ENCODE data around the gene FCGR3A. TPM values are rescaled to one million over a fixed set of nuclear protein-coding genes. Genes with fewer than 3 reads are reported as not detected.
"Not testable (repeated sequence)": the region's sequence is repeated elsewhere in the genome, so short reads cannot be mapped to it uniquely, and the experiment has no call there.

Gene FCGR3A
- total RNA-seq, 2 experiments from 2014 or later, result not detected

DNA sequence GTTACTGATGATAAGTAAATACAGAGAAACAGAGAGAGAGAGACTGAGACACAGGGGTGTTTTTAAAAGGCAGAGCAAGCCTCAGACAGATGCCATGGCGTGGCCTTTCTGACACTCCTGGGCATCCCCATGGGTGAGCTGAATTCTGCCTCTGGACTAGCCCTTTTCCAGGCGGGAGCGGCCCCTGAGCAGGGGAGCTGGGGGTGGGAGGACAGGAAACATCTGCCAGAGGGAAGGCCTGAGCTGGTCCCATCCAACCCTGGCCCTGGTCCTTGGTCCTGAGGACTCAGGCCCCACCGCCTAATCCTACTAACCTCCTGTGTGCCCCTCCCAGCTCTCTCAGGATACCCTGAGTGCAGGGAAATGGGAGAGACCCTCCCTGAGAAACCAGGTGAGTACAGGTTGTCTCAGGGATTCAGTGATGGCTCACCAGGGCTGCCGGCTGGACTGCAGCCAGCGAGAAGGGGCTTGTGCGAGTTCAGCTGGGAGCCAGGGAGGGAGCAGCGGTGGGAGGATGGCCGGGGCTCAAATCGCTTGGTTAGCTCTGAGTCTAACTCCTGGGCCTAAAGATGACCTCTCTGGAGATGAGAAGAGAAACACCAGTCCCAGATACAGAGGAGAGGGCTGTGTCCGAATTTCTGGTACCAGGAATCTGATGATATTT lies 43.6 kb upstream of the FCGR3A start:
- not testable (repeated sequence) for H3K9me2 ChIP-seq (ENCODE audit: insufficient read depth, low read length); BruUV-seq (replicated peaks)

DNA sequence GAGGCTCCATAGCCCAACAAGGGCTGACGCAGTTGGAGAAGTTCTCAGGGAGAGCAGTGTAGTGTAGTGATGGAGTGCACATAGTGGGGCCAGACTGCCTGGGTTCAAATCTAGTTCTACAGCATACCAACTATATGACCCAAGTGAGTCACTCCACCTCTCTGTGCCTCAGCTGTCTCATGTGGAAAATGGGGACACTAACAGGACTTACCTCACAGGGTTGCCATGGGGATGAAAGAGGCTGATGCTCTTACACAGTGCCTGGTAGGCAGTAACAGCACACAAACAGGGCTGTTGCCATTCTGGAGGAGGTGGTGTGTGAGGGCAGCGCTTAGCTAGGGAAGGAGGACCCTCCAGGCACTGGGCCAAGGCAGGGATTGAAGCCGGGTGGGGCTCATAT lies 43.0 kb upstream of the FCGR3A start:
- H3K9me3 ChIP-seq (ENCODE audit: low read length); H3K4me2 ChIP-seq (ENCODE audit: low read length); H3K36me3 ChIP-seq (ENCODE audit: insufficient read depth, low read length); intact Hi-C loops (cut with micrococcal nuclease; ENCODE audit: unreplicated experiment); POLR2A ChIA-PET; H3K79me2 ChIP-seq (ENCODE audit: insufficient read depth, low read depth, low read length); H2AFZ ChIP-seq (ENCODE audit: low read length); H3K9me2 ChIP-seq (ENCODE audit: insufficient read depth, low read length); DNase-seq (ENCODE audit: low spot score); BruUV-seq (replicated peaks); CTCF ChIA-PET (ENCODE audit: unreplicated experiment); H3K4me3 ChIP-seq (ENCODE audit: low read depth, low read length, poor library complexity, severe bottlenecking); H3K27ac ChIP-seq (ENCODE audit: low read depth, low read length, poor library complexity, severe bottlenecking); H4K20me1 ChIP-seq (ENCODE audit: insufficient read depth, low read length); H3K4me1 ChIP-seq (ENCODE audit: insufficient read depth, low read length, poor library complexity, severe bottlenecking): not testable (repeated sequence)

More for the DNA sequence above, 43.6 kb upstream of the FCGR3A start:
- DNase-seq (ENCODE audit: low spot score); H4K20me1 ChIP-seq (ENCODE audit: insufficient read depth, low read length); H3K36me3 ChIP-seq (ENCODE audit: insufficient read depth, low read length); H3K9me3 ChIP-seq (ENCODE audit: low read length); H3K79me2 ChIP-seq (ENCODE audit: insufficient read depth, low read depth, low read length); CTCF ChIA-PET (ENCODE audit: unreplicated experiment); H3K4me1 ChIP-seq (ENCODE audit: insufficient read depth, low read length, poor library complexity, severe bottlenecking); intact Hi-C loops (cut with micrococcal nuclease; ENCODE audit: unreplicated experiment); H3K4me2 ChIP-seq (ENCODE audit: low read length); POLR2A ChIA-PET; H2AFZ ChIP-seq (ENCODE audit: low read length); H3K4me3 ChIP-seq (ENCODE audit: low read depth, low read length, poor library complexity, severe bottlenecking); H3K27ac ChIP-seq (ENCODE audit: low read depth, low read length, poor library complexity, severe bottlenecking): not testable (repeated sequence)

DNA sequence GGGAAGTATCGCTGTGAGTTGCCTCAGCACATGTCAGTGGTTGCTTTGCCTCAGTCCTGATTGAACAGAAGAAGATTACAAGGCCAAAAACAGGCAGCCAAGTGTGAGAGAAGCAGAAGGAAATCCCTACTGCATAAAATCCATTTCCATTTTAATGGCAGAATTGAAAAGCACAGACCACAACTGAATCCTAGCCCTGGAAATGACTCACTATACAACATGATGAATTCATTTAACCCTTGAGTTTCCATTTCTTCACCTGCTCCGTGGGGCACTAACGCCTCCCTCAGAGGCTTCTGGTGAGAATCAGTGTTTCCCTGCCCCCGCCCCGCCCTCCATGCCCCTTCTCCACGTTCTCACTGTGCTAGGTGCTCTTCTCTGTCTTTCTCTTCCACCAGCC lies 40.3 kb upstream of the FCGR3A start:
- DNase-seq (ENCODE audit: low spot score); H3K36me3 ChIP-seq (ENCODE audit: insufficient read depth, low read length); H3K9me2 ChIP-seq (ENCODE audit: insufficient read depth, low read length); CTCF ChIA-PET (ENCODE audit: unreplicated experiment); intact Hi-C loops (cut with micrococcal nuclease; ENCODE audit: unreplicated experiment); H4K20me1 ChIP-seq (ENCODE audit: insufficient read depth, low read length); H3K9me3 ChIP-seq (ENCODE audit: low read length); H3K4me1 ChIP-seq (ENCODE audit: insufficient read depth, low read length, poor library complexity, severe bottlenecking); H3K4me2 ChIP-seq (ENCODE audit: low read length); BruUV-seq (replicated peaks); H3K27ac ChIP-seq (ENCODE audit: low read depth, low read length, poor library complexity, severe bottlenecking); H2AFZ ChIP-seq (ENCODE audit: low read length); POLR2A ChIA-PET; H3K4me3 ChIP-seq (ENCODE audit: low read depth, low read length, poor library complexity, severe bottlenecking); H3K79me2 ChIP-seq (ENCODE audit: insufficient read depth, low read depth, low read length): not testable (repeated sequence)

DNA sequence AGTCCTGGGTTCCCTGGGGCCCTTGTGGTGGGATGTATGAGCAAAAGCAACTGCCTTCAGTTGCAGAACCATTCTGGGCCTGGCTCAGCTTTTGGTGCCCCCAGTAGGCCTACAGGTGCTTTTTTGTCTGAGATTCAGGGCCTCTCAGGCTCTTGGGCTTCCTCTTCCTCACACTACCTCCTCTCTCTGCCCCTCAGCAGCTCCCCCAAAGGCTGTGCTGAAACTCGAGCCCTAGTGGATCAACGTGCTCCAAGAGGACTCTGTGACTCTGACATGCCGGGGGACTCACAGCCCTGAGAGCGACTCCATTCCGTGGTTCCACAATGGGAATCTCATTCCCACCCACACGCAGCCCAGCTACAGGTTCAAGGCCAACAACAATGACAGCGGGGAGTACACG lies 39.7 kb upstream of the FCGR3A start:
- DNase-seq (ENCODE audit: low spot score); H3K4me1 ChIP-seq (ENCODE audit: insufficient read depth, low read length, poor library complexity, severe bottlenecking); H2AFZ ChIP-seq (ENCODE audit: low read length); BruUV-seq (replicated peaks); H3K9me3 ChIP-seq (ENCODE audit: low read length); H4K20me1 ChIP-seq (ENCODE audit: insufficient read depth, low read length); H3K4me3 ChIP-seq (ENCODE audit: low read depth, low read length, poor library complexity, severe bottlenecking); H3K27ac ChIP-seq (ENCODE audit: low read depth, low read length, poor library complexity, severe bottlenecking); CTCF ChIA-PET (ENCODE audit: unreplicated experiment); POLR2A ChIA-PET; H3K4me2 ChIP-seq (ENCODE audit: low read length); H3K79me2 ChIP-seq (ENCODE audit: insufficient read depth, low read depth, low read length); H3K36me3 ChIP-seq (ENCODE audit: insufficient read depth, low read length); H3K9me2 ChIP-seq (ENCODE audit: insufficient read depth, low read length); intact Hi-C loops (cut with micrococcal nuclease; ENCODE audit: unreplicated experiment): not testable (repeated sequence)

DNA sequence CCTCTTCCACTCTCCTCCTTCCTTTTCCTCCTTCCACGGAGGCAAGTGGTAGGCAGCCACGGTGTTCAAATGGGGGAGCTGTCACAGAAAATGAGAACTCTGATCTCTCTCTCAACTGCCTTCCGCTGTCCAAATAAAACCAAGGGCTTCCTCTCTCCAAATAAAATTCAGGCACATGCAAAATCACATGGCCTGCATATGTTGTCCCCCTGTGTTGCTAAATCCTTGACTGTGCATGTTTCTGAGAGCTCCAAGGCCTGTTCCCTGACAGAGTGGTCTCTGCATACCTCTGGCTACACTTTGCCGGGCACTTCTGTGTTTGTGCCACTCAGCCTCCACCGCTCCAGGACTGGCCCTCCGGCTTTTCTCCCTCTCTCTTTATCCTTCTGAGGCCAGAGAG lies 39.0 kb upstream of the FCGR3A start:
- DNase-seq (ENCODE audit: low spot score); H3K4me3 ChIP-seq (ENCODE audit: low read depth, low read length, poor library complexity, severe bottlenecking); H2AFZ ChIP-seq (ENCODE audit: low read length); BruUV-seq (replicated peaks); H3K79me2 ChIP-seq (ENCODE audit: insufficient read depth, low read depth, low read length); CTCF ChIA-PET (ENCODE audit: unreplicated experiment); H4K20me1 ChIP-seq (ENCODE audit: insufficient read depth, low read length); intact Hi-C loops (cut with micrococcal nuclease; ENCODE audit: unreplicated experiment); H3K36me3 ChIP-seq (ENCODE audit: insufficient read depth, low read length); POLR2A ChIA-PET; H3K9me2 ChIP-seq (ENCODE audit: insufficient read depth, low read length); H3K27ac ChIP-seq (ENCODE audit: low read depth, low read length, poor library complexity, severe bottlenecking); H3K4me1 ChIP-seq (ENCODE audit: insufficient read depth, low read length, poor library complexity, severe bottlenecking); H3K9me3 ChIP-seq (ENCODE audit: low read length); H3K4me2 ChIP-seq (ENCODE audit: low read length): not testable (repeated sequence)

DNA sequence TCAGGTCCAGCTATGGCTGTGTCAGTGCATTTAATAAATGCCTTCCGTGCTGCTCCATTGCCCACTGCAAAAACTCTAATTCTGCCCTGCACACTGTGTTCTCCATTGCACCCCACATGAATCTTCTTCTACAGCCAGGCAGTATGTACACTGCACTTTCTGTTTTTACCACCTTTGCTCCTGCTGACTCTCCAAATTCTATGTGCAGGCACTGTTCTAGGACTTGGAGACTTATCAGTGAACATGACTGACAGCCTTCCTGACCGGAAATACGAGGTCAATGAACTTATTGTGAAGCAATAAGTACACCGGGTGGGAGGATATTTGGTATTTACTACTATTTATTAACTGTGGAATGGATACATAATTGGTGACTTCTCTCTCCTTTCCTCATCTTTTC lies 33.3 kb upstream of the FCGR3A start:
- POLR2A ChIA-PET; intact Hi-C loops (cut with micrococcal nuclease; ENCODE audit: unreplicated experiment); CTCF ChIA-PET (ENCODE audit: unreplicated experiment); H3K4me2 ChIP-seq (ENCODE audit: low read length); H3K9me2 ChIP-seq (ENCODE audit: insufficient read depth, low read length); H3K9me3 ChIP-seq (ENCODE audit: low read length); H3K79me2 ChIP-seq (ENCODE audit: insufficient read depth, low read depth, low read length); H4K20me1 ChIP-seq (ENCODE audit: insufficient read depth, low read length); H3K27ac ChIP-seq (ENCODE audit: low read depth, low read length, poor library complexity, severe bottlenecking); H2AFZ ChIP-seq (ENCODE audit: low read length); BruUV-seq (replicated peaks); DNase-seq (ENCODE audit: low spot score); H3K4me3 ChIP-seq (ENCODE audit: low read depth, low read length, poor library complexity, severe bottlenecking); H3K4me1 ChIP-seq (ENCODE audit: insufficient read depth, low read length, poor library complexity, severe bottlenecking); H3K36me3 ChIP-seq (ENCODE audit: insufficient read depth, low read length): not testable (repeated sequence)

Measured in OCI-LY7 (cell line).